ENCODE measurements around the gene HJURP. TPM values are rescaled to one million over a fixed set of nuclear protein-coding genes. Genes with fewer than 3 reads are reported as not detected.

Gene HJURP
- total and polyA plus RNA-seq, 9 of the 15 experiments (the other 6 are each of a cell fraction or from before 2014, with no cell fraction given) = 13.8 to 102 (median 28.3) TPM

DNA sequence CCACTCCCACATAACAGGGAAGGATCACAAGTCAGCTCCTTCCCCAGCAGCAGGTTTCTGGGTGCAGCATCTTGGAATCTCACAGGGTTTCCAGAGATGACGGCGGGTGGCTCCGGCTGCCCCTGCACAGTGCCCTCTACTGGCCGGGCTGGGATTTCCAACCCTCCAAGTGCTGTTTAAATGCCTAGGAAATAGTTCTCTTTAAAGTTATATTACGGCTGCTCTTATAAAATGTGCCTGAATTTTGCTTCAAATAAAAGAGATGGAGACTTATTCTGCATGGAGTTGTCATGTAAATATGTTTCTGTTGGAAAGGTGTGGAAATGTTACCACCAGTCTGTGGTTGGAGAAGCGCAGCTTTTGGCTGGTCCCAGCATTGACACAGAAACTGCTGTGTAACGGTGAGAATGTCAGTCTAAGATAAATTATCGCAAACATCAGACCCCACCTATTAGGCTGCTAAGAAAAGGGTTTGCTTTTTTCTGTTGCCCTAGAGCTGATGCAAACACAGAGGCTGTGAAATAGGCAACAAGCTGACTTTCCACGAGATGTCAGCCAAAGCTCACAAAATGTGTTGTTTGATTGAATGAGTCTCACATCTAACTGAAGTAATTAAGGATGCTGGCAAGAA, 3.3 kb upstream of the HJURP start (continued):
- TF ChIP-seq MNT (conservative IDR thresholded peaks at IDR 0.05) = peak; percentile 14 to 53; a peak in 2 of 4 replicates
- TF ChIP-seq, protein P1, sequence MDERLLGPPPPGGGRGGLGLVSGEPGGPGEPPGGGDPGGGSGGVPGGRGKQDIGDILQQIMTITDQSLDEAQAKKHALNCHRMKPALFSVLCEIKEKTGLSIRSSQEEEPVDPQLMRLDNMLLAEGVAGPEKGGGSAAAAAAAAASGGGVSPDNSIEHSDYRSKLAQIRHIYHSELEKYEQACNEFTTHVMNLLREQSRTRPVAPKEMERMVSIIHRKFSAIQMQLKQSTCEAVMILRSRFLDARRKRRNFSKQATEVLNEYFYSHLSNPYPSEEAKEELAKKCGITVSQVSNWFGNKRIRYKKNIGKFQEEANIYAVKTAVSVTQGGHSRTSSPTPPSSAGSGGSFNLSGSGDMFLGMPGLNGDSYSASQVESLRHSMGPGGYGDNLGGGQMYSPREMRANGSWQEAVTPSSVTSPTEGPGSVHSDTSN (CRISPR knock-in tag; IDR thresholded peaks at IDR 0.05; ENCODE audit: low read depth) = no peak
- TF ChIP-seq, protein P1 (tag; conservative IDR thresholded peaks at IDR 0.05; ENCODE audit: low read depth) = peak; percentile 91
- TF ChIP-seq FOXJ3 (CRISPR knock-in tag; IDR thresholded peaks at IDR 0.05) = peak; percentile 94
- peak; percentile 50 for TF ChIP-seq EP400 (IDR thresholded peaks at IDR 0.05)
- peak; percentile 26; the same call in 1 of the 2 replicates for TF ChIP-seq CBFA2T2 (conservative IDR thresholded peaks at IDR 0.05)
- TF ChIP-seq ZBTB7A (IDR thresholded peaks at IDR 0.05; ENCODE audit: borderline replicate concordance, control insufficient read depth, low read depth, low read length) = no peak
- TF ChIP-seq, protein P2, sequence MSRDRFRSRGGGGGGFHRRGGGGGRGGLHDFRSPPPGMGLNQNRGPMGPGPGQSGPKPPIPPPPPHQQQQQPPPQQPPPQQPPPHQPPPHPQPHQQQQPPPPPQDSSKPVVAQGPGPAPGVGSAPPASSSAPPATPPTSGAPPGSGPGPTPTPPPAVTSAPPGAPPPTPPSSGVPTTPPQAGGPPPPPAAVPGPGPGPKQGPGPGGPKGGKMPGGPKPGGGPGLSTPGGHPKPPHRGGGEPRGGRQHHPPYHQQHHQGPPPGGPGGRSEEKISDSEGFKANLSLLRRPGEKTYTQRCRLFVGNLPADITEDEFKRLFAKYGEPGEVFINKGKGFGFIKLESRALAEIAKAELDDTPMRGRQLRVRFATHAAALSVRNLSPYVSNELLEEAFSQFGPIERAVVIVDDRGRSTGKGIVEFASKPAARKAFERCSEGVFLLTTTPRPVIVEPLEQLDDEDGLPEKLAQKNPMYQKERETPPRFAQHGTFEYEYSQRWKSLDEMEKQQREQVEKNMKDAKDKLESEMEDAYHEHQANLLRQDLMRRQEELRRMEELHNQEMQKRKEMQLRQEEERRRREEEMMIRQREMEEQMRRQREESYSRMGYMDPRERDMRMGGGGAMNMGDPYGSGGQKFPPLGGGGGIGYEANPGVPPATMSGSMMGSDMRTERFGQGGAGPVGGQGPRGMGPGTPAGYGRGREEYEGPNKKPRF (IDR thresholded peaks at IDR 0.05; ENCODE audit: low read depth, low read length) = no peak
- peak; percentile 23; the same call in 1 of the 2 replicates for TF ChIP-seq NCOR1 (IDR thresholded peaks at IDR 0.05)
- TF ChIP-seq, protein P3, sequence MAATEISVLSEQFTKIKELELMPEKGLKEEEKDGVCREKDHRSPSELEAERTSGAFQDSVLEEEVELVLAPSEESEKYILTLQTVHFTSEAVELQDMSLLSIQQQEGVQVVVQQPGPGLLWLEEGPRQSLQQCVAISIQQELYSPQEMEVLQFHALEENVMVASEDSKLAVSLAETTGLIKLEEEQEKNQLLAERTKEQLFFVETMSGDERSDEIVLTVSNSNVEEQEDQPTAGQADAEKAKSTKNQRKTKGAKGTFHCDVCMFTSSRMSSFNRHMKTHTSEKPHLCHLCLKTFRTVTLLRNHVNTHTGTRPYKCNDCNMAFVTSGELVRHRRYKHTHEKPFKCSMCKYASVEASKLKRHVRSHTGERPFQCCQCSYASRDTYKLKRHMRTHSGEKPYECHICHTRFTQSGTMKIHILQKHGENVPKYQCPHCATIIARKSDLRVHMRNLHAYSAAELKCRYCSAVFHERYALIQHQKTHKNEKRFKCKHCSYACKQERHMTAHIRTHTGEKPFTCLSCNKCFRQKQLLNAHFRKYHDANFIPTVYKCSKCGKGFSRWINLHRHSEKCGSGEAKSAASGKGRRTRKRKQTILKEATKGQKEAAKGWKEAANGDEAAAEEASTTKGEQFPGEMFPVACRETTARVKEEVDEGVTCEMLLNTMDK (IDR thresholded peaks at IDR 0.05; ENCODE audit: borderline replicate concordance, insufficient read depth, low read depth, low read length, poor library complexity, severe bottlenecking) = peak; percentile 40
- TF ChIP-seq ZNF586 (CRISPR knock-in tag; conservative IDR thresholded peaks at IDR 0.05) = no peak
- TF ChIP-seq CHD4 (IDR thresholded peaks at IDR 0.05; ENCODE audit: insufficient read depth, insufficient replicate concordance, low read depth, low read length, poor library complexity, severe bottlenecking) = no peak
- TF ChIP-seq, protein P4, sequence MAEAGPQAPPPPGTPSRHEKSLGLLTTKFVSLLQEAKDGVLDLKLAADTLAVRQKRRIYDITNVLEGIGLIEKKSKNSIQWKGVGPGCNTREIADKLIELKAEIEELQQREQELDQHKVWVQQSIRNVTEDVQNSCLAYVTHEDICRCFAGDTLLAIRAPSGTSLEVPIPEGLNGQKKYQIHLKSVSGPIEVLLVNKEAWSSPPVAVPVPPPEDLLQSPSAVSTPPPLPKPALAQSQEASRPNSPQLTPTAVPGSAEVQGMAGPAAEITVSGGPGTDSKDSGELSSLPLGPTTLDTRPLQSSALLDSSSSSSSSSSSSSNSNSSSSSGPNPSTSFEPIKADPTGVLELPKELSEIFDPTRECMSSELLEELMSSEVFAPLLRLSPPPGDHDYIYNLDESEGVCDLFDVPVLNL (CRISPR knock-in tag; IDR thresholded peaks at IDR 0.05; ENCODE audit: low read depth) = no peak
- TF ChIP-seq SMAD1 (IDR thresholded peaks at IDR 0.05; ENCODE audit: low read depth, low read length, partially characterized antibody) = no peak
- no peak for TF ChIP-seq SMAD3 (CRISPR knock-in tag; conservative IDR thresholded peaks at IDR 0.05)
- TF ChIP-seq ZNF408 (CRISPR knock-in tag; IDR thresholded peaks at IDR 0.05; ENCODE audit: low read depth) = no peak
- TF ChIP-seq TAF7 (tag; IDR thresholded peaks at IDR 0.05) = no peak

Data from K562 (cell line).